Ectodermal cell (in vitro differentiated cells): ENCODE measurements around the gene RAB7B.

Source experiments
- H3K27ac ChIP-seq: 2 replicates; pipeline ENCODE4 v1.7.0; 2013; ENCODE audit warnings: mild to moderate bottlenecking, low read depth, low read length; ENCODE audit not compliant: insufficient read depth, poor library complexity, severe bottlenecking
- H3K27me3 ChIP-seq: 2 replicates; pipeline ENCODE4 v1.7.0; 2013; ENCODE audit warnings: mild to moderate bottlenecking, low read length; ENCODE audit not compliant: insufficient read depth, control insufficient read depth, poor library complexity, severe bottlenecking
- H3K36me3 ChIP-seq: one replicate; pipeline ENCODE4 v1.7.0; 2013; ENCODE audit warnings: low read length; ENCODE audit not compliant: control insufficient read depth, insufficient read depth
- H3K4me1 ChIP-seq: one replicate; pipeline ENCODE4 v1.7.0; 2013; ENCODE audit warnings: low read length; ENCODE audit not compliant: control insufficient read depth, insufficient read depth
- H3K4me3 ChIP-seq: 2 replicates; pipeline ENCODE4 v1.7.0; 2013; ENCODE audit warnings: low read depth, low read length, control low read depth; ENCODE audit not compliant: insufficient read depth
- H3K9me3 ChIP-seq: 2 replicates; pipeline ENCODE4 v1.7.0; 2013; ENCODE audit warnings: mild to moderate bottlenecking, low read length, moderate library complexity; ENCODE audit not compliant: control insufficient read depth
- WGBS, 2 experiments: methylation state at CpG; one replicate each; pipeline ENCODE4 v1.1.7; 2013; ENCODE audit warnings: missing lambda C conversion rate in 2 of 2; 5-methylcytosine and 5-hydroxymethylcytosine counted together

RAB7B gene

GRCh38 chr1:205986292-205986691 lies 16.9 kb downstream of the RAB7B start:
- no peak overlapping the region for H3K4me3 ChIP-seq
- no peaks in the 10 kb centered on the region for H3K27me3 ChIP-seq
- no peaks in the 10 kb centered on the region for H3K4me1 ChIP-seq
- no peaks in the 10 kb centered on the region for H3K9me3 ChIP-seq
- H3K27ac ChIP-seq, result no peak overlapping the region
- no peaks in the 10 kb centered on the region for H3K36me3 ChIP-seq
- 92 to 97% methylated on average over 3 of the region's 3 CpGs for WGBS, 2 experiments

- 92 to 95% methylated on average over 9 of the region's 9 CpGs for WGBS, 2 experiments
- Histone ChIP-seq H3K27me3 (no peaks in the 10 kb centered on the region), H3K27ac (no peak overlapping the region), H3K4me1 (no peaks in the 10 kb centered on the region), H3K4me3 (no peak overlapping the region), H3K36me3 (no peaks in the 10 kb centered on the region), H3K9me3 (no peaks in the 10 kb centered on the region)
Observed at GRCh38 chr1:205985330-205986005, 17.7 kb downstream of the RAB7B start.

GRCh38 chr1:205983925-205984725 lies 19.1 kb downstream of the RAB7B start:
- no peak overlapping the region for H3K4me3 ChIP-seq
- H3K27me3 ChIP-seq, result no peaks in the 10 kb centered on the region
- no peaks in the 10 kb centered on the region for H3K36me3 ChIP-seq
- no peaks in the 10 kb centered on the region for H3K4me1 ChIP-seq
- WGBS, 2 experiments, result 56 to 57% methylated on average over 14 of the region's 14 CpGs
- H3K9me3 ChIP-seq, result no peaks in the 10 kb centered on the region
- no peak overlapping the region for H3K27ac ChIP-seq

- Histone ChIP-seq H3K27ac (no peak overlapping the region), H3K9me3 (no peaks in the 10 kb centered on the region), H3K4me1 (peaks cover 8% of the 10 kb centered on the region), H3K36me3 (no peaks in the 10 kb centered on the region), H3K4me3 (no peak overlapping the region), H3K27me3 (no peaks in the 10 kb centered on the region)
- 84 to 100% methylated on average over 1 of the region's 1 CpG for WGBS, 2 experiments
Observed at GRCh38 chr1:205981257-205981656, 21.9 kb downstream of the RAB7B start.

GRCh38 chr1:205980237-205980870 lies 22.8 kb downstream of the RAB7B start:
- no peak overlapping the region for H3K27ac ChIP-seq
- H3K9me3 ChIP-seq, result no peaks in the 10 kb centered on the region
- no peak overlapping the region for H3K4me3 ChIP-seq
- peaks cover 8% of the 10 kb centered on the region for H3K4me1 ChIP-seq
- no peaks in the 10 kb centered on the region for H3K27me3 ChIP-seq
- no peaks in the 10 kb centered on the region for H3K36me3 ChIP-seq
- 90 to 93% methylated on average over 3 of the region's 3 CpGs for WGBS, 2 experiments

GRCh38 chr1:205979301-205979700 lies 23.9 kb downstream of the RAB7B start:
- Histone ChIP-seq H3K4me3 (no peak overlapping the region), H3K4me1 (peaks cover 8% of the 10 kb centered on the region), H3K27ac (no peak overlapping the region), H3K27me3 (no peaks in the 10 kb centered on the region), H3K36me3 (no peaks in the 10 kb centered on the region), H3K9me3 (no peaks in the 10 kb centered on the region)
- 91 to 95% methylated on average over 6 of the region's 6 CpGs for WGBS, 2 experiments

- no peak overlapping the region for H3K27ac ChIP-seq
- H3K27me3 ChIP-seq, result no peaks in the 10 kb centered on the region
- H3K9me3 ChIP-seq, result no peaks in the 10 kb centered on the region
- H3K36me3 ChIP-seq, result no peaks in the 10 kb centered on the region
- peaks cover 8% of the 10 kb centered on the region for H3K4me1 ChIP-seq
- WGBS, 2 experiments, result 89 to 95% methylated on average over 7 of the region's 7 CpGs
- no peak overlapping the region for H3K4me3 ChIP-seq
Observed at GRCh38 chr1:205978676-205979075, 24.5 kb downstream of the RAB7B start.

GRCh38 chr1:205977402-205978014 lies 25.7 kb downstream of the RAB7B start:
- Histone ChIP-seq H3K9me3 (no peaks in the 10 kb centered on the region), H3K36me3 (no peaks in the 10 kb centered on the region), H3K4me3 (no peak overlapping the region), H3K4me1 (peaks cover 8% of the 10 kb centered on the region), H3K27ac (no peak overlapping the region), H3K27me3 (no peaks in the 10 kb centered on the region)
- WGBS, 2 experiments, result 97 to 98% methylated on average over 2 of the region's 2 CpGs

GRCh38 chr1:205976708-205977401 lies 26.3 kb downstream of the RAB7B start:
- WGBS, 2 experiments, result 71 to 78% methylated on average over 8 of the region's 8 CpGs
- Histone ChIP-seq H3K9me3 (no peaks in the 10 kb centered on the region), H3K4me1 (peaks cover 8% of the 10 kb centered on the region), H3K27me3 (no peaks in the 10 kb centered on the region), H3K36me3 (no peaks in the 10 kb centered on the region), H3K27ac (no peak overlapping the region), H3K4me3 (no peak overlapping the region)
